ENCODE data around the gene HNRNPUL2. TPM values are rescaled to one million over a fixed set of nuclear protein-coding genes. Genes with fewer than 3 reads are reported as not detected.

Gene HNRNPUL2
- total RNA-seq = 10 to 100 TPM; 48.1 to 49.8 TPM
- 55.9 TPM for polyA plus RNA-seq (2013, experiment 1 of 2)
- polyA plus RNA-seq (2013, experiment 2 of 2) = 49.4 TPM
- long read RNA-seq, experiment 1, full-length matches to known transcripts = 3 of 22 reads
- long read RNA-seq, experiment 1, partial matches to known transcripts = 3 of 22 reads
- long read RNA-seq, experiment 1, other reads (novel, unspliced or antisense) = 16 of 22 reads
- long read RNA-seq, experiment 2, full-length matches to known transcripts = 8 of 12 reads
- long read RNA-seq, experiment 2, partial matches to known transcripts = 1 of 12 reads
- long read RNA-seq, experiment 2, other reads (novel, unspliced or antisense) = 3 of 12 reads
- long read RNA-seq, experiment 3, partial matches to known transcripts = 0 of 3 reads
- long read RNA-seq, experiment 3, other reads (novel, unspliced or antisense) = 3 of 3 reads
- long read RNA-seq, experiment 4, partial matches to known transcripts = 2 of 2 reads
- long read RNA-seq, experiment 4, other reads (novel, unspliced or antisense) = 0 of 2 reads

GRCh38 chr11:62727165-62727871, at the start of gene HNRNPUL2:
HNRNPUL2 (minus strand) TSS chr11:62727457; CDS start chr11:62727156, 301 bp downstream.
- Mint-ChIP-seq H3K4me1 (peaks cover 20% of the 10 kb centered on the region), H3K27me3 (ENCODE audit: insufficient read depth) (no peaks in the 10 kb centered on the region), H3K36me3 (ENCODE audit: low read depth) (peaks cover 40% of the 10 kb centered on the region), H3K27ac (peak within 1 kb of the TSS; percentile 99), H3K4me3 (peak within 1 kb of the TSS; percentile 96), H3K9me3 (no peaks in the 10 kb centered on the region)
- peak; percentile 100 for DNase-seq
- WGBS, 2 experiments (ENCODE audit: insufficient coverage in 1 of 2, insufficient read length in 1 of 2) = 0% methylated on average over 7 to 72 of the region's 72 CpGs
- Histone ChIP-seq H3K4me3 (ENCODE audit: low read length) (peak within 1 kb of the TSS; percentile 97), H3K9me3 (ENCODE audit: control insufficient read depth, low read length) (no peaks in the 10 kb centered on the region), H3K27me3 (ENCODE audit: control insufficient read depth, insufficient read depth, low read length, poor library complexity, severe bottlenecking) (no peaks in the 10 kb centered on the region), H3K9ac (ENCODE audit: extremely low read depth, low read length, poor library complexity, severe bottlenecking) (peak within 1 kb of the TSS; percentile 85), H3K27ac (ENCODE audit: low read depth, low read length) (peak within 1 kb of the TSS; percentile 97), H3K36me3 (ENCODE audit: control insufficient read depth, insufficient read depth, low read length) (peaks cover 35% of the 10 kb centered on the region), H3K4me1 (ENCODE audit: control insufficient read depth, insufficient read depth, low read length) (no peaks in the 10 kb centered on the region)
- TF ChIP-seq CTCF (conservative IDR thresholded peaks at IDR 0.05) = peak; percentile 21

GRCh38 chr11:62775646-62776045, 48.4 kb upstream of the HNRNPUL2 start:
- WGBS, 2 experiments (ENCODE audit: insufficient coverage in 1 of 2, insufficient read length in 1 of 2) = 94 to 99% methylated on average over 13 to 17 of the region's 17 CpGs
- Mint-ChIP-seq H3K27me3 (ENCODE audit: insufficient read depth) (no peaks in the 10 kb centered on the region), H3K36me3 (ENCODE audit: low read depth) (peaks cover 53% of the 10 kb centered on the region), H3K4me3 (no peak overlapping the region), H3K9me3 (no peaks in the 10 kb centered on the region), H3K27ac (peak overlapping the region; percentile 26), H3K4me1 (peaks cover 7% of the 10 kb centered on the region)
- H3K36me3 ChIP-seq (ENCODE audit: control insufficient read depth, insufficient read depth, low read length) = peaks cover 32% of the 10 kb centered on the region
- no peaks in the 10 kb centered on the region for H3K4me1 ChIP-seq (ENCODE audit: control insufficient read depth, insufficient read depth, low read length)
- H3K4me3 ChIP-seq (ENCODE audit: low read length) = no peak overlapping the region
- no peak for DNase-seq
- no peak for TF ChIP-seq CTCF (conservative IDR thresholded peaks at IDR 0.05)
- H3K27me3 ChIP-seq (ENCODE audit: control insufficient read depth, insufficient read depth, low read length, poor library complexity, severe bottlenecking) = no peaks in the 10 kb centered on the region
- H3K9ac ChIP-seq (ENCODE audit: extremely low read depth, low read length, poor library complexity, severe bottlenecking) = no peak overlapping the region
- no peaks in the 10 kb centered on the region for H3K9me3 ChIP-seq (ENCODE audit: control insufficient read depth, low read length)
- H3K27ac ChIP-seq (ENCODE audit: low read depth, low read length) = no peak overlapping the region

GRCh38 chr11:62774407-62774806, 47.1 kb upstream of the HNRNPUL2 start:
- DNase-seq = no peak
- WGBS, 2 experiments (ENCODE audit: insufficient coverage in 1 of 2, insufficient read length in 1 of 2) = 92 to 98% methylated on average over 5 to 6 of the region's 6 CpGs
- peaks cover 45% of the 10 kb centered on the region for H3K36me3 Mint-ChIP-seq (ENCODE audit: low read depth)
- TF ChIP-seq CTCF (conservative IDR thresholded peaks at IDR 0.05) = no peak
- H3K4me3 ChIP-seq (ENCODE audit: low read length) = no peak overlapping the region
- no peaks in the 10 kb centered on the region for H3K27me3 Mint-ChIP-seq (ENCODE audit: insufficient read depth)
- H3K36me3 ChIP-seq (ENCODE audit: control insufficient read depth, insufficient read depth, low read length) = peaks cover 24% of the 10 kb centered on the region
- no peaks in the 10 kb centered on the region for H3K27me3 ChIP-seq (ENCODE audit: control insufficient read depth, insufficient read depth, low read length, poor library complexity, severe bottlenecking)
- no peaks in the 10 kb centered on the region for H3K4me1 ChIP-seq (ENCODE audit: control insufficient read depth, insufficient read depth, low read length)
- no peaks in the 10 kb centered on the region for H3K9me3 Mint-ChIP-seq
- no peak overlapping the region for H3K27ac Mint-ChIP-seq
- H3K9me3 ChIP-seq (ENCODE audit: control insufficient read depth, low read length) = no peaks in the 10 kb centered on the region
- H3K27ac ChIP-seq (ENCODE audit: low read depth, low read length) = no peak overlapping the region
- peaks cover 15% of the 10 kb centered on the region for H3K4me1 Mint-ChIP-seq
- H3K9ac ChIP-seq (ENCODE audit: extremely low read depth, low read length, poor library complexity, severe bottlenecking) = no peak overlapping the region
- H3K4me3 Mint-ChIP-seq = no peak overlapping the region
